Liver (tissue), 9 donors: ENCODE measurements around the gene CLIC5. TPM values are rescaled to one million over a fixed set of nuclear protein-coding genes. Genes with fewer than 3 reads are reported as not detected.

ENCODE experiments used
- DNase-seq: peaks from one replicate; pipeline ENCODE4 v3.0.0-alpha.2; 2017; ENCODE audit warnings: low spot score
- H3K27ac ChIP-seq, 2 donors: one replicate each; pipeline ENCODE4 v1.7.0; 2013; ENCODE audit warnings: inconsistent platforms in 2 of 2, low read length in 2 of 2, control low read depth in 1 of 2, low read depth in 1 of 2, mild to moderate bottlenecking in 1 of 2
- H3K27me3 ChIP-seq, 4 donors: one replicate each; pipeline versions ENCODE4 v1.6.1 to v1.7.0; 2013; ENCODE audit warnings: low read length in 3 of 4, inconsistent platforms in 1 of 4, mild to moderate bottlenecking in 1 of 4, moderate library complexity in 1 of 4; ENCODE audit not compliant: control insufficient read depth in 4 of 4, insufficient read depth in 4 of 4
- H3K36me3 ChIP-seq, 4 donors: one replicate each; pipeline versions ENCODE4 v1.6.1 to v1.7.0; 2013; ENCODE audit warnings: low read length in 3 of 4, mild to moderate bottlenecking in 3 of 4, low read depth in 1 of 4, moderate library complexity in 1 of 4; ENCODE audit not compliant: control insufficient read depth in 4 of 4, insufficient read depth in 3 of 4
- H3K4me1 ChIP-seq, 4 donors: one replicate each; pipeline versions ENCODE4 v1.6.1 to v1.7.0; 2013; ENCODE audit warnings: low read length in 3 of 4, mild to moderate bottlenecking in 3 of 4, moderate library complexity in 1 of 4; ENCODE audit not compliant: control insufficient read depth in 4 of 4, insufficient read depth in 4 of 4
- H3K4me3 ChIP-seq, 3 donors: one replicate each; pipeline versions ENCODE4 v1.6.1 to v1.7.0; 2013; ENCODE audit warnings: low read length in 3 of 3, control low read depth in 1 of 3, low read depth in 1 of 3, mild to moderate bottlenecking in 1 of 3
- H3K9ac ChIP-seq, 2 donors: one replicate each; pipeline ENCODE4 v1.7.0; 2013; ENCODE audit warnings: low read length in 2 of 2, mild to moderate bottlenecking in 2 of 2, moderate library complexity in 2 of 2, control low read depth in 1 of 2, low read depth in 1 of 2
- H3K9me3 ChIP-seq, 4 donors: one replicate each; pipeline versions ENCODE4 v1.6.1 to v1.7.0; 2013; ENCODE audit warnings: low read length in 3 of 4; ENCODE audit not compliant: control insufficient read depth in 4 of 4
- EGR1 ChIP-seq, 2 donors: IDR thresholded peaks; 2 replicates each; pipeline ENCODE4 v1.6.1; 2016 to 2018; ENCODE audit warnings: antibody characterized with exemption in 2 of 2, low read depth in 2 of 2
- FOXA1 ChIP-seq: IDR thresholded peaks from 2 replicates; pipeline ENCODE4 v1.6.1; 2016; ENCODE audit warnings: antibody characterized with exemption
- FOXA2 ChIP-seq: IDR thresholded peaks from 2 replicates; pipeline ENCODE4 v1.6.1; 2016; ENCODE audit warnings: antibody characterized with exemption
- GABPA ChIP-seq, 2 donors: IDR thresholded peaks in 1 of 2; conservative IDR thresholded peaks in 1 of 2; 2 replicates each; pipeline ENCODE4 v1.6.1; 2016; ENCODE audit warnings: antibody characterized with exemption in 2 of 2, mild to moderate bottlenecking in 1 of 2, moderate library complexity in 1 of 2
- HNF4A ChIP-seq, 2 donors: conservative IDR thresholded peaks; 2 replicates each; pipeline ENCODE4 v1.6.1; 2016; ENCODE audit warnings: antibody characterized with exemption in 2 of 2, mild to moderate bottlenecking in 2 of 2
- HNF4G ChIP-seq: IDR thresholded peaks from 2 replicates; pipeline ENCODE4 v1.6.1; 2016; ENCODE audit warnings: antibody characterized with exemption
- JUND ChIP-seq, 2 donors: IDR thresholded peaks; 2 replicates each; pipeline ENCODE4 v1.6.1; 2016; ENCODE audit warnings: antibody characterized with exemption in 2 of 2
- MAX ChIP-seq: IDR thresholded peaks from 2 replicates; pipeline ENCODE4 v1.6.1; 2016; ENCODE audit warnings: antibody characterized with exemption
- NR2F2 ChIP-seq: IDR thresholded peaks from 2 replicates; pipeline ENCODE4 v1.6.1; 2016; ENCODE audit warnings: antibody characterized with exemption
- RAD21 ChIP-seq, 2 donors: IDR thresholded peaks; 2 replicates each; pipeline ENCODE4 v1.6.1; 2016; ENCODE audit warnings: antibody characterized with exemption in 2 of 2, mild to moderate bottlenecking in 2 of 2
- RXRA ChIP-seq, 2 donors: IDR thresholded peaks; 2 replicates each; pipeline ENCODE4 v1.6.1; 2017 to 2018; ENCODE audit warnings: antibody characterized with exemption in 2 of 2, mild to moderate bottlenecking in 1 of 2
- SP1 ChIP-seq: IDR thresholded peaks from 2 replicates; pipeline ENCODE4 v1.6.1; 2018; ENCODE audit warnings: antibody characterized with exemption, mild to moderate bottlenecking
- TAF1 ChIP-seq: conservative IDR thresholded peaks from 2 replicates; pipeline ENCODE4 v1.6.1; 2016; ENCODE audit warnings: antibody characterized with exemption, mild to moderate bottlenecking
- YY1 ChIP-seq: IDR thresholded peaks from 2 replicates; pipeline ENCODE4 v1.6.1; 2016; ENCODE audit warnings: antibody characterized with exemption, mild to moderate bottlenecking
- ZBTB33 ChIP-seq: IDR thresholded peaks from 2 replicates; pipeline ENCODE4 v1.6.1; 2016; ENCODE audit warnings: antibody characterized with exemption
- WGBS: extraction: QIAGEN DNeasy Blood & Tissue Kit; methylation state at CpG from one replicate; pipeline ENCODE4 v1.1.7; 2013; 5-methylcytosine and 5-hydroxymethylcytosine counted together
- polyA plus RNA-seq, 2 donors: library from polyadenylated mRNA; stranded (reverse) in 1 of 2; unstranded in 1 of 2; fragments of 200-250 nt in 1 of 2; fragments of >200 nt in 1 of 2; fragmentation: Nextera tagmentation in 1 of 2; extraction: Ambion mirVana in 1 of 2; gene quantifications; one replicate each; pipeline versions ENCODE4 v1.2.1 to v1.2.3, GENCODE V29; 2013 to 2015
- total RNA-seq, 2 donors: library from RNA; depleted of rRNA; stranded (reverse); fragments of >200 nt; gene quantifications; one replicate each; pipeline ENCODE4 v1.2.3, GENCODE V29; 2014
- TF ChIP-seq, protein P1 (sequence below): fragments of 150-350 bp; IDR thresholded peaks from 2 replicates; pipeline ENCODE4 v1.5.1; 2017; ENCODE audit warnings: improper control_type of control experiment, low read depth, low read length; ENCODE audit not compliant: missing input control
- TF ChIP-seq, protein P2 (sequence below): IDR thresholded peaks from 2 replicates; pipeline ENCODE4 v1.6.1; 2016; ENCODE audit warnings: antibody characterized with exemption
- TF ChIP-seq, protein P3 (sequence below): IDR thresholded peaks from 2 replicates; pipeline ENCODE4 v1.6.1; 2016; ENCODE audit warnings: antibody characterized with exemption, mild to moderate bottlenecking
- donor health status: healthy.
- donor health status: healthy.
- donor health status: healthy.
- donor health status: healthy.
- donor health status: healthy.

Gene CLIC5
- total and polyA plus RNA-seq, 4 donors: 0.05 to 0.33 (median 0.14) TPM

GRCh38 chr6:45956176-45956575 lies 59.5 kb downstream of the CLIC5 start:
- TF ChIP-seq JUND (IDR thresholded peaks at IDR 0.05) (no peak), RXRA (IDR thresholded peaks at IDR 0.05) (no peak), RAD21 (IDR thresholded peaks at IDR 0.05) (no peak), TAF1 (no peak), SP1 (no peak), YY1 (no peak)
- 68% methylated on average over 5 of the region's 5 CpGs for WGBS
- no peak overlapping the region for H3K27ac ChIP-seq

GRCh38 chr6:45955597-45955996 lies 60.1 kb downstream of the CLIC5 start:
- no peak for TF ChIP-seq NR2F2
- TF ChIP-seq ZBTB33: no peak
- no peak for TF ChIP-seq YY1
- TF ChIP-seq, protein P1, sequence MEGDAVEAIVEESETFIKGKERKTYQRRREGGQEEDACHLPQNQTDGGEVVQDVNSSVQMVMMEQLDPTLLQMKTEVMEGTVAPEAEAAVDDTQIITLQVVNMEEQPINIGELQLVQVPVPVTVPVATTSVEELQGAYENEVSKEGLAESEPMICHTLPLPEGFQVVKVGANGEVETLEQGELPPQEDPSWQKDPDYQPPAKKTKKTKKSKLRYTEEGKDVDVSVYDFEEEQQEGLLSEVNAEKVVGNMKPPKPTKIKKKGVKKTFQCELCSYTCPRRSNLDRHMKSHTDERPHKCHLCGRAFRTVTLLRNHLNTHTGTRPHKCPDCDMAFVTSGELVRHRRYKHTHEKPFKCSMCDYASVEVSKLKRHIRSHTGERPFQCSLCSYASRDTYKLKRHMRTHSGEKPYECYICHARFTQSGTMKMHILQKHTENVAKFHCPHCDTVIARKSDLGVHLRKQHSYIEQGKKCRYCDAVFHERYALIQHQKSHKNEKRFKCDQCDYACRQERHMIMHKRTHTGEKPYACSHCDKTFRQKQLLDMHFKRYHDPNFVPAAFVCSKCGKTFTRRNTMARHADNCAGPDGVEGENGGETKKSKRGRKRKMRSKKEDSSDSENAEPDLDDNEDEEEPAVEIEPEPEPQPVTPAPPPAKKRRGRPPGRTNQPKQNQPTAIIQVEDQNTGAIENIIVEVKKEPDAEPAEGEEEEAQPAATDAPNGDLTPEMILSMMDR: no peak
- no peak for TF ChIP-seq FOXA1
- no peak for TF ChIP-seq GABPA (IDR thresholded peaks at IDR 0.05 in 1 of 2, conservative IDR thresholded peaks at IDR 0.05 in 1 of 2)
- TF ChIP-seq JUND (IDR thresholded peaks at IDR 0.05): no peak
- TF ChIP-seq SP1: no peak
- no peak for TF ChIP-seq HNF4G
- TF ChIP-seq RAD21 (IDR thresholded peaks at IDR 0.05): no peak
- TF ChIP-seq RXRA (IDR thresholded peaks at IDR 0.05): no peak
- TF ChIP-seq, protein P2, sequence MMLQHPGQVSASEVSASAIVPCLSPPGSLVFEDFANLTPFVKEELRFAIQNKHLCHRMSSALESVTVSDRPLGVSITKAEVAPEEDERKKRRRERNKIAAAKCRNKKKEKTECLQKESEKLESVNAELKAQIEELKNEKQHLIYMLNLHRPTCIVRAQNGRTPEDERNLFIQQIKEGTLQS: no peak
- TF ChIP-seq, protein P3, sequence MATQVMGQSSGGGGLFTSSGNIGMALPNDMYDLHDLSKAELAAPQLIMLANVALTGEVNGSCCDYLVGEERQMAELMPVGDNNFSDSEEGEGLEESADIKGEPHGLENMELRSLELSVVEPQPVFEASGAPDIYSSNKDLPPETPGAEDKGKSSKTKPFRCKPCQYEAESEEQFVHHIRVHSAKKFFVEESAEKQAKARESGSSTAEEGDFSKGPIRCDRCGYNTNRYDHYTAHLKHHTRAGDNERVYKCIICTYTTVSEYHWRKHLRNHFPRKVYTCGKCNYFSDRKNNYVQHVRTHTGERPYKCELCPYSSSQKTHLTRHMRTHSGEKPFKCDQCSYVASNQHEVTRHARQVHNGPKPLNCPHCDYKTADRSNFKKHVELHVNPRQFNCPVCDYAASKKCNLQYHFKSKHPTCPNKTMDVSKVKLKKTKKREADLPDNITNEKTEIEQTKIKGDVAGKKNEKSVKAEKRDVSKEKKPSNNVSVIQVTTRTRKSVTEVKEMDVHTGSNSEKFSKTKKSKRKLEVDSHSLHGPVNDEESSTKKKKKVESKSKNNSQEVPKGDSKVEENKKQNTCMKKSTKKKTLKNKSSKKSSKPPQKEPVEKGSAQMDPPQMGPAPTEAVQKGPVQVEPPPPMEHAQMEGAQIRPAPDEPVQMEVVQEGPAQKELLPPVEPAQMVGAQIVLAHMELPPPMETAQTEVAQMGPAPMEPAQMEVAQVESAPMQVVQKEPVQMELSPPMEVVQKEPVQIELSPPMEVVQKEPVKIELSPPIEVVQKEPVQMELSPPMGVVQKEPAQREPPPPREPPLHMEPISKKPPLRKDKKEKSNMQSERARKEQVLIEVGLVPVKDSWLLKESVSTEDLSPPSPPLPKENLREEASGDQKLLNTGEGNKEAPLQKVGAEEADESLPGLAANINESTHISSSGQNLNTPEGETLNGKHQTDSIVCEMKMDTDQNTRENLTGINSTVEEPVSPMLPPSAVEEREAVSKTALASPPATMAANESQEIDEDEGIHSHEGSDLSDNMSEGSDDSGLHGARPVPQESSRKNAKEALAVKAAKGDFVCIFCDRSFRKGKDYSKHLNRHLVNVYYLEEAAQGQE: no peak
- no peak for TF ChIP-seq EGR1 (IDR thresholded peaks at IDR 0.05; ENCODE audit: low read depth in 2 of 2)
- no peak for TF ChIP-seq MAX
- TF ChIP-seq FOXA2: no peak
- TF ChIP-seq HNF4A (conservative IDR thresholded peaks at IDR 0.05): no peak
- TF ChIP-seq TAF1: no peak
- no peaks in the 10 kb centered on the region for H3K36me3 ChIP-seq
- no peaks in the 10 kb centered on the region for H3K4me1 ChIP-seq
- WGBS: 82% methylated on average over 1 of the region's 1 CpG
- no peak overlapping the region for H3K27ac ChIP-seq
- H3K4me3 ChIP-seq: no peak overlapping the region
- H3K27me3 ChIP-seq: no peaks in the 10 kb centered on the region
- no peaks in the 10 kb centered on the region for H3K9me3 ChIP-seq
- DNase-seq: no peak
- H3K9ac ChIP-seq: no peak overlapping the region

More at GRCh38 chr6:45956176-45956575, 59.5 kb downstream of the CLIC5 start:
- no peaks in the 10 kb centered on the region for H3K9me3 ChIP-seq
- no peak for DNase-seq
- H3K9ac ChIP-seq: no peak overlapping the region
- H3K36me3 ChIP-seq: no peaks in the 10 kb centered on the region
- no peak overlapping the region for H3K4me3 ChIP-seq
- no peaks in the 10 kb centered on the region for H3K4me1 ChIP-seq
- no peaks in the 10 kb centered on the region for H3K27me3 ChIP-seq
